MM.1S (cell line): ENCODE measurements around the gene HCN4.

Experiments used
- DNase-seq: peaks from one replicate; pipeline ENCODE4 v3.0.0-alpha.2; 2015
- H2AFZ ChIP-seq: fragments of 300-600 bp; sonication (generic); 2 replicates; pipeline ENCODE4 v1.6.0; 2016; ENCODE audit warnings: antibody characterized with exemption, low read length
- H3F3A ChIP-seq: fragments of 300-600 bp; sonication (generic); 2 replicates; pipeline ENCODE4 v1.6.1; 2016; ENCODE audit warnings: mild to moderate bottlenecking, antibody characterized with exemption, low read length, moderate library complexity, mixed read lengths; ENCODE audit not compliant: insufficient read depth
- H3K27ac ChIP-seq: fragments of 300-600 bp; sonication (generic); 2 replicates; pipeline ENCODE4 v1.5.1; 2016; ENCODE audit warnings: mild to moderate bottlenecking, low read length
- H3K27me3 ChIP-seq: fragments of 300-600 bp; sonication (generic); replicated peaks from 2 replicates; pipeline ENCODE4 v1.6.0; 2016; ENCODE audit warnings: low read length; ENCODE audit not compliant: insufficient read depth
- H3K36me3 ChIP-seq: fragments of 300-600 bp; sonication (generic); replicated peaks from 2 replicates; pipeline ENCODE4 v1.6.1; 2016; ENCODE audit warnings: mild to moderate bottlenecking, low read length, mixed read lengths; ENCODE audit not compliant: insufficient read depth
- H3K4me1 ChIP-seq: fragments of 300-600 bp; sonication (generic); 2 replicates; pipeline ENCODE4 v1.6.1; 2016; ENCODE audit warnings: low read length, mixed read lengths
- H3K4me2 ChIP-seq: fragments of 300-600 bp; sonication (generic); 2 replicates; pipeline ENCODE4 v1.6.0; 2016; ENCODE audit warnings: low read depth, low read length
- H3K4me3 ChIP-seq: fragments of 300-600 bp; sonication (generic); 2 replicates; pipeline ENCODE4 v1.5.1; 2016; ENCODE audit warnings: low read length, mixed read lengths
- H3K79me2 ChIP-seq: fragments of 300-600 bp; sonication (generic); 2 replicates; pipeline ENCODE4 v1.6.1; 2016; ENCODE audit warnings: mixed run types, low read length, mixed read lengths
- H3K9ac ChIP-seq: fragments of 300-600 bp; sonication (generic); 2 replicates; pipeline ENCODE4 v1.6.1; 2016; ENCODE audit warnings: low read length, mixed read lengths
- H3K9me2 ChIP-seq: fragments of 300-600 bp; sonication (generic); replicated peaks from 2 replicates; pipeline ENCODE4 v1.6.1; 2016; ENCODE audit warnings: mild to moderate bottlenecking, low read length, mixed read lengths; ENCODE audit not compliant: insufficient read depth
- H3K9me3 ChIP-seq: fragments of 300-600 bp; sonication (generic); replicated peaks from 2 replicates; pipeline ENCODE4 v1.6.1; 2016; ENCODE audit warnings: mild to moderate bottlenecking, low read length, mixed read lengths; ENCODE audit not compliant: insufficient read depth
- H4K20me1 ChIP-seq: fragments of 300-600 bp; sonication (generic); 2 replicates; pipeline ENCODE4 v1.6.1; 2016; ENCODE audit warnings: mild to moderate bottlenecking, low read length, moderate library complexity, mixed read lengths; ENCODE audit not compliant: insufficient read depth
- CTCF ChIP-seq: fragments of 300-600 bp; sonication (generic); IDR thresholded peaks from 2 replicates; pipeline ENCODE4 v1.5.1; 2016; ENCODE audit warnings: antibody characterized with exemption, low read length, mixed read lengths
- EZH2 ChIP-seq: fragments of 300-600 bp; sonication (generic); optimal IDR thresholded peaks from 2 replicates; pipeline ENCODE3; 2017; ENCODE audit warnings: low read depth, mild to moderate bottlenecking, antibody characterized with exemption, low read length, mixed read lengths
- EZH2phosphoT487 ChIP-seq: fragments of 300-600 bp; sonication (generic); IDR thresholded peaks from 2 replicates; pipeline ENCODE4 v1.6.1; 2018; ENCODE audit warnings: antibody characterized with exemption, low read length

The HCN4 gene

GRCh38 chr15:73388256-73388781 is 19.6 kb upstream of the HCN4 start:
- Histone ChIP-seq H3K9me2 (no peaks in the 10 kb centered on the region), H3K27ac (no peak overlapping the region), H3K36me3 (no peaks in the 10 kb centered on the region), H3K9ac (no peak overlapping the region), H3K4me3 (no peak overlapping the region), H3K4me2 (no peak overlapping the region), H3K27me3 (no peaks in the 10 kb centered on the region; the same call in none of the 2 replicates), H4K20me1 (no peaks in the 10 kb centered on the region), H3F3A (no peaks in the 10 kb centered on the region), H2AFZ (no peak overlapping the region), H3K9me3 (no peaks in the 10 kb centered on the region), H3K79me2 (no peaks in the 10 kb centered on the region), H3K4me1 (no peaks in the 10 kb centered on the region)
- TF ChIP-seq EZH2phosphoT487 (no peak), CTCF (no peak), EZH2 (no peak)
- DNase-seq: no peak

GRCh38 chr15:73387507-73388255 is 18.9 kb upstream of the HCN4 start:
- Histone ChIP-seq H4K20me1 (no peaks in the 10 kb centered on the region), H3K9ac (no peak overlapping the region), H3K4me1 (no peaks in the 10 kb centered on the region), H3K27ac (no peak overlapping the region), H2AFZ (no peak overlapping the region), H3K79me2 (no peaks in the 10 kb centered on the region), H3K4me2 (no peak overlapping the region), H3F3A (no peaks in the 10 kb centered on the region), H3K4me3 (no peak overlapping the region), H3K27me3 (no peaks in the 10 kb centered on the region; the same call in 1 of the 2 replicates), H3K9me2 (no peaks in the 10 kb centered on the region), H3K9me3 (no peaks in the 10 kb centered on the region), H3K36me3 (no peaks in the 10 kb centered on the region)
- no peak for DNase-seq
- TF ChIP-seq EZH2phosphoT487 (no peak), CTCF (no peak), EZH2 (no peak)

- no peaks in the 10 kb centered on the region for H4K20me1 ChIP-seq
Observed at GRCh38 chr15:73386886-73387506, 18.2 kb upstream of the HCN4 start.

More at GRCh38 chr15:73386886-73387506, 18.2 kb upstream of the HCN4 start:
- no peak for DNase-seq
- no peaks in the 10 kb centered on the region for H3K36me3 ChIP-seq
- H3K9ac ChIP-seq: no peak overlapping the region
- H3K27ac ChIP-seq: no peak overlapping the region
- no peaks in the 10 kb centered on the region; the same call in 1 of the 2 replicates for H3K27me3 ChIP-seq
- no peaks in the 10 kb centered on the region for H3K79me2 ChIP-seq
- H2AFZ ChIP-seq: no peak overlapping the region
- no peak overlapping the region for H3K4me2 ChIP-seq
- no peak for TF ChIP-seq EZH2
- no peak for TF ChIP-seq EZH2phosphoT487
- no peak for TF ChIP-seq CTCF
- no peaks in the 10 kb centered on the region for H3F3A ChIP-seq
- no peaks in the 10 kb centered on the region for H3K4me1 ChIP-seq
- H3K9me3 ChIP-seq: no peaks in the 10 kb centered on the region
- no peaks in the 10 kb centered on the region for H3K9me2 ChIP-seq
- H3K4me3 ChIP-seq: no peak overlapping the region
